Measurements from ENCODE around the gene PTX4.
"Not testable (repeated sequence)": the region's sequence is repeated elsewhere in the genome, so short reads cannot be mapped to it uniquely, and the experiment has no call there.

The PTX4 gene

GRCh38 chr16:1441391-1441829 lies 47.3 kb downstream of the PTX4 start:
- H3K4me2 ChIP-seq (ENCODE audit: low read depth, low read length, poor library complexity, severe bottlenecking) = no peak overlapping the region
- H3K79me2 ChIP-seq (ENCODE audit: insufficient read depth, low read length) = no peaks in the 10 kb centered on the region
- H3K9me3 ChIP-seq (ENCODE audit: insufficient read depth, low read depth, low read length) = no peaks in the 10 kb centered on the region
- H3K4me1 ChIP-seq (ENCODE audit: insufficient read depth, low read length, poor library complexity, severe bottlenecking) = no peaks in the 10 kb centered on the region
- no peak overlapping the region for H2AFZ ChIP-seq (ENCODE audit: low read length)
- TF ChIP-seq CTCF (conservative IDR thresholded peaks at IDR 0.05; ENCODE audit: low read length) (no peak), EZH2phosphoT487 (IDR thresholded peaks at IDR 0.05; ENCODE audit: borderline replicate concordance) (no peak)
- no peaks in the 10 kb centered on the region for H4K20me1 ChIP-seq (ENCODE audit: insufficient read depth, low read length, poor library complexity, severe bottlenecking)
- H3K4me3 ChIP-seq (ENCODE audit: low read length, poor library complexity, severe bottlenecking) = no peak overlapping the region
- H3F3A ChIP-seq (ENCODE audit: low read depth) = no peaks in the 10 kb centered on the region
- no peak overlapping the region for H3K9ac ChIP-seq (ENCODE audit: low read depth, low read length, poor library complexity, severe bottlenecking)
- H3K36me3 ChIP-seq (ENCODE audit: insufficient read depth, low read length) = no peaks in the 10 kb centered on the region
- no peaks in the 10 kb centered on the region for H3K27me3 ChIP-seq (ENCODE audit: insufficient read depth, low read length, poor library complexity, severe bottlenecking)
- H3K9me2 ChIP-seq (replicated peaks; ENCODE audit: low read depth, low read length) = no peaks in the 10 kb centered on the region

- not testable (repeated sequence) for H2AFZ ChIP-seq (ENCODE audit: low read length)
Observed at GRCh38 chr16:1439699-1440074, 49.1 kb downstream of the PTX4 start.

DNA sequence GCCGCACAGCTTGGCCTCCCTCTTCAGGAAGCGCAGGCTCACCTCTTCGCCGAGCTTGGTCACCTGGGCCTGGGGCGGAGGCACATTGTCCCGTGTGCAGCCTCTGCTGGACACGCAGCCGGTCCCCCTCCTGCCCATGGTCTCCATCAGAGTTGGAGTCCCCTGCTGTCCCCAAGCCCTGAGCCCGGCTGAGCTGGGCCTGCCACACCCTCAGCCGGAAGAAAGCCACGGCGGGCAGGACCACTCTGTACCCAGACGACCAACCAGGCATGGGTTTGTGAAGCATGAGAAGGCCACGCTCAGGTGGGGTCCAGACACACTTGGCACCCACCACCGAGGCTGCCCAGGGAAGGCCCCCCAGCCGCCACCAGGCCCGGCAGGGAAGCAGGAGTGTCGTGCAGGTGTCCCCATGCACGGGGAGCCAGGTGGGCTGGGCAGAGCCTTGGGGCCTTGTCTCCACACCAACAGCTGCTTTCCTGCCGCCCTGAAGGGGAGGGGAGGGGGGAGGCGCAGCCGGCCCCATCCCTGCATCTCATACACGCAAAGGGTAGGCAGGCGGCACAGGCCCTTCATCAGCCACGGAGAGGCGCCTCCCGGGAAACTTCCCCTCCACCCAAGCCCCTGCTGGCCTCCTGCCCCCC lies 49.6 kb downstream of the PTX4 start:
- Histone ChIP-seq H2AFZ (ENCODE audit: low read length) (no peak overlapping the region), H3K9ac (ENCODE audit: low read depth, low read length, poor library complexity, severe bottlenecking) (no peak overlapping the region), H4K20me1 (ENCODE audit: insufficient read depth, low read length, poor library complexity, severe bottlenecking) (no peaks in the 10 kb centered on the region), H3F3A (ENCODE audit: low read depth) (no peaks in the 10 kb centered on the region), H3K9me2 (replicated peaks; ENCODE audit: low read depth, low read length) (no peaks in the 10 kb centered on the region), H3K79me2 (ENCODE audit: insufficient read depth, low read length) (no peaks in the 10 kb centered on the region), H3K4me1 (ENCODE audit: insufficient read depth, low read length, poor library complexity, severe bottlenecking) (no peaks in the 10 kb centered on the region), H3K4me2 (ENCODE audit: low read depth, low read length, poor library complexity, severe bottlenecking) (no peak overlapping the region), H3K4me3 (ENCODE audit: low read length, poor library complexity, severe bottlenecking) (no peak overlapping the region), H3K27me3 (ENCODE audit: insufficient read depth, low read length, poor library complexity, severe bottlenecking) (no peaks in the 10 kb centered on the region), H3K36me3 (ENCODE audit: insufficient read depth, low read length) (no peaks in the 10 kb centered on the region), H3K9me3 (ENCODE audit: insufficient read depth, low read depth, low read length) (no peaks in the 10 kb centered on the region)
- TF ChIP-seq EZH2phosphoT487 (IDR thresholded peaks at IDR 0.05; ENCODE audit: borderline replicate concordance) (no peak), CTCF (conservative IDR thresholded peaks at IDR 0.05; ENCODE audit: low read length) (no peak)

More at GRCh38 chr16:1439699-1440074, 49.1 kb downstream of the PTX4 start:
- H3K4me2 ChIP-seq (ENCODE audit: low read depth, low read length, poor library complexity, severe bottlenecking); H3K79me2 ChIP-seq (ENCODE audit: insufficient read depth, low read length); H3K36me3 ChIP-seq (ENCODE audit: insufficient read depth, low read length); H3F3A ChIP-seq (ENCODE audit: low read depth); H3K9ac ChIP-seq (ENCODE audit: low read depth, low read length, poor library complexity, severe bottlenecking); H3K27me3 ChIP-seq (ENCODE audit: insufficient read depth, low read length, poor library complexity, severe bottlenecking); H3K9me2 ChIP-seq (replicated peaks; ENCODE audit: low read depth, low read length); H3K4me3 ChIP-seq (ENCODE audit: low read length, poor library complexity, severe bottlenecking); H4K20me1 ChIP-seq (ENCODE audit: insufficient read depth, low read length, poor library complexity, severe bottlenecking); H3K9me3 ChIP-seq (ENCODE audit: insufficient read depth, low read depth, low read length); H3K4me1 ChIP-seq (ENCODE audit: insufficient read depth, low read length, poor library complexity, severe bottlenecking): not testable (repeated sequence)
